ENCODE results near the gene ERMP1.
"Not testable (repeated sequence)": the region's sequence is repeated elsewhere in the genome, so short reads cannot be mapped to it uniquely, and the experiment has no call there.

ERMP1 gene

GRCh38 chr9:5832538-5833529 is at the start of gene ERMP1:
Gene ERMP1 (minus strand): TSS chr9:5833117. CDS start chr9:5833027, 90 bp downstream.
- DNase-seq (ENCODE audit: low read depth) = peak; percentile 86

GRCh38 chr9:5882244-5883012 is 49.5 kb upstream of the ERMP1 start:
- DNase-seq (ENCODE audit: low read depth) = not testable (repeated sequence)

DNA sequence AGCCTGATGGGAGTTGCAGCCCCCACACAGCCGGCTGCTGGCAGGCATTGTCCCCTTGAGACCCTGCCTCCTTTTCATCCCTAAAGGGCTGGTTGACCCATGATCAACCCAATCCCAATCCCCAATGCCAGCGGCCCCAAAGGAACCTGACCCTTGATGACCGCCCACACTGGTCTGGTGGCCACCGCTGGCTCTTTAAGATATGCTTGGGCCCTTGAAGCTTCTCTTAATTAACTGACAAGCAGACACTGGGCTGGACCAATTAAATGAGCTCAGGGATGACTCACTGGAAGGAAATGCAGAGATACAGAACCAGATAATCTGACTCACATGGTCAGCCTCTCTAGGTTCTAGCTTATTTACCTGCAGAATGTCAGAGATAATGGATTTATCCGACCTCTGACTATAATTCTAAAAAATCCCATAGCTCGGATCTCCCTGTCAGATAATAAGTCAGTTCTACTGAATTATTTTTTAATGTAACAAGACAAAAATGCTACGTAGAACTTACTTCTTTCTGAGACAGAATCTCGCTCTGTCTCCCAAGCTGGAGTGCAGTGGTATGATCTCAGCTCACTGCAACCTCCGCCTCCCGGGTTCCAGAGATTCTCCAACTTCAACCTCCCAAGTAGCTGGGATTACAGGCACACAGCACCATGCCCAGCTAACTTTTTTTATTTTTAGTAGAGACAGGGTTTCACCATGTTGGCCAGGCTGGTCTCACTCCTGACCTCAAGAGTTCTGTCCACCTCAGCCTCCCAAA is 46.7 kb upstream of the ERMP1 start:
- DNase-seq (ENCODE audit: low read depth) = no peak

- DNase-seq (ENCODE audit: low read depth) = no peak
These were observed 43.8 kb upstream of the ERMP1 start for GRCh38 chr9:5876711-5877110.

DNA sequence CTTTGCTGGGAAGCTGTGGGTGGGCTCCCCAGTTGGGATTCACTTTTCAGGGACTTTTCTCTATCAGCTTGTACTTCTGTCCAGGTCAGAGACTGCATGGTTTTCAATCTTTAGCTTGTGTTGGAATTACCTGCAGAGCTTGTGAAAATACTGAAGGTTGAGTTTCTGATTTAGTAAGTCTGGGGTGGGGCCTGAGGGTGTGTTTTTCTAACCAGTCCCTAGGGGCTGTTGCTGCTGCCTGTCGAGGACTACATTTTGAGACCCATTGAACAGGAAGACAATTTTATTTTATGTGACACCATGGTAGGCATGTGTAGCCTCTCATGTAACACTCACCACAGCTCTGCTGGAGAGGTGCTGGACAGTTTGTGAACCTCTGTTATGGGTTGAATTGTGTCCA is 43.1 kb upstream of the ERMP1 start:
- no peak for DNase-seq (ENCODE audit: low read depth)

DNA sequence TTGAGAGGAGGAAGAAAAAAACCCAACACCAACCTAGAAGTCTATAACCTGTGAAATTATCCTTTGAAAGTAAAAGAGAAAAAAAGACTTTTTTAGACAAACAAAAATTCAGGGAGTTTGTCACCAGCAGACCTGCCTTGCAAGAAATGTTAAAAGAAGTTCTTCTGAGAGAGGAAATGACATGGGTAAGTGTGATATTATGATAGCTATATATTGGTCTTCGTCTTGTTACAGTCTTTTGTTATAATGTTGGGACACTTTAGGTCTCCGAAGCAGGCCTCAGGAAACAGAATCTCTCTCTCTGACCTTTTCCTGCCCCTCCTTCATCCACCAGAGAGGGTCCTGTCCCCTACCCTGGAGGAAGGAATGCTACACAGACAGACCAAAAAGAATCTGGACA is 41.1 kb upstream of the ERMP1 start:
- no peak for DNase-seq (ENCODE audit: low read depth)

GRCh38 chr9:5873439-5873838 is 40.5 kb upstream of the ERMP1 start:
- no peak for DNase-seq (ENCODE audit: low read depth)

- no peak for DNase-seq (ENCODE audit: low read depth)
These were observed 39.6 kb upstream of the ERMP1 start for GRCh38 chr9:5872511-5872910.

GRCh38 chr9:5871785-5872184 is 38.9 kb upstream of the ERMP1 start:
- no peak for DNase-seq (ENCODE audit: low read depth)

GRCh38 chr9:5870691-5871090 is 37.8 kb upstream of the ERMP1 start:
- no peak for DNase-seq (ENCODE audit: low read depth)

GRCh38 chr9:5870020-5870339 is 37.1 kb upstream of the ERMP1 start:
- no peak for DNase-seq (ENCODE audit: low read depth)

DNA sequence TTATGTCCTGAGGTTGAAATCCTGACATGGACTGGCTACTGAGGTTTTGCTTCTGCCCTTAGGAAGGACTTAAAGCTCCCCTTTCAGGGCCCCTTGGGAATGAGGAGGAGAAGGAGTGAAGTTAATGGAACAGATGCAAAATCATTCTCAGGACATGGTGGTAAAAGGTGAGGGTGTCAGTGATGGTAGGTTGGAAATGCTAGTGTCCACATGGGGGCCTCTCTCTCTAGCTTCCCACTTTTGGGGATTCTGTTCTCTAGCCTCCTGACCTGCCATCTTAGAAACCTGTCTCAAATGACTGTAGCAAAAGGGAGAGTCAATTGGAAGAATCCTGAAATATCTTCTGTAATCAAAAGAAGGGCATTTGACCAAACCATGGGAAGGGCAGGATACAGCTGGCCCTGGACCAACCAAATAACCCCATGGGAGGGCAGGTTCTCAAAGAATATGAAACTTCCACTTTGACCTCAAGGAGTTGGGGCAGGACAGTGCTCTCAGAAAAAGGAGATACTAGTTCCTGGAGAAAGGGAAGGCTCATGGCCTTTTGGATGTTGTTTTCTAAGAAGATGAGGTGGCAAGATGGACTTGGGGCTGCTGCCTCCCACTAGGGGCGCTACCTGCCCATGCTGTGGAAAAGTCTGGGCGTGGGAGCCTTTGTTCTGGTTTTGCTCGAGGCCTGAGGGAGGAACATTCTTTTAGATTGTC is 36.5 kb upstream of the ERMP1 start:
- no peak for DNase-seq (ENCODE audit: low read depth)

GRCh38 chr9:5868235-5868634 is 35.3 kb upstream of the ERMP1 start:
- no peak for DNase-seq (ENCODE audit: low read depth)

GRCh38 chr9:5866685-5867084 is 33.8 kb upstream of the ERMP1 start:
- no peak for DNase-seq (ENCODE audit: low read depth)

DNA sequence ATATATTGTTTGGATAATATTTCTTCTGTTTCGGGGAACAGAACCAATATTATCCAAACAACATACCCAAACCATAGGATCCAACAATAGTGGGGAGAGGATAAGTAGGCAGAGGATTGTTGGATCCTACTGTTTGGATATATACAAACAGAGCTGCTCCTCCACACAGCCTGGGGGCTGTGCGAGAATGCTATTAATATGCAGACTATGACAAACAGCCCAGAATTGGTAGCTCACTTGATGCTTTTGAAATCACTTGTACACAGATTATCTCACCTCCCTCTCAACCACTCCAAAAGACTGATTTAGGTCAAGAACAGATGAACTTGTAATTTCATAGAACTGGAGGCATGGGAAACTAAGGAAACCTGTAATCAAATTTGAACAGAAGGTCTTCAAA is 33.4 kb upstream of the ERMP1 start:
- no peak for DNase-seq (ENCODE audit: low read depth)

GRCh38 chr9:5864446-5864845 is 31.5 kb upstream of the ERMP1 start:
- DNase-seq (ENCODE audit: low read depth) = no peak

DNA sequence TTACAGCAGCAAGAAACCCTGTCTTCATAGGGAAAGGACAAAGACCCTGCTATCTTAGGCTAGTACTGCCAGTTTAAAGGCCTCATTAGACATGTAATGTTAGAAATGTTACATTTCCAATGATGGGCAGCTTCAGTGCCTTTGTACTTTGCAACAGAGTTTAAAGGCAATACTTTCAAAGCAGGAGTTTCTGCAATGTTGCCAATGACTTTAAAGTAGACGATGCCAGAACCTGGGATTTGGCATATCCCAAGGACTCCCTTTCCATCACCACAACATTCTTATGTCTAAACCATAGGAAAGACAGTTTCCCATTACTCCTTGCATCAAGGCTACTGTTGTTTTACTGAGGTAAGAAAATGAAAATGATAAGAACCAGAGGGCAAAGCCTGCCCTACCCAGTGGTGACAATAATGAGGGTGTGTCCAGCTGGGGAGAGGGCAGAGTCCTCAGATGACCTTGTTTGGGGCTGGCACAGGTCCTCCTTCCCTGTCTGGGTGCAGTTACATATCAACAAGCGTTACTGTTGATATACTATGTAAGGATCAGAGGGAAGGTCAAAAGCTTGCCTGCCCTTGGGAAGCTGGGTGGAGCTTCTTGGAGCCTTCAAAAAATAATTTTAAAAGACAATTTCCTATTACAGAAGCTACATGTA is 30.3 kb upstream of the ERMP1 start:
- no peak for DNase-seq (ENCODE audit: low read depth)

- DNase-seq (ENCODE audit: low read depth) = no peak
These were observed 25.9 kb upstream of the ERMP1 start for GRCh38 chr9:5858833-5859232.

GRCh38 chr9:5857928-5858327 is 25.0 kb upstream of the ERMP1 start:
- no peak for DNase-seq (ENCODE audit: low read depth)

DNA sequence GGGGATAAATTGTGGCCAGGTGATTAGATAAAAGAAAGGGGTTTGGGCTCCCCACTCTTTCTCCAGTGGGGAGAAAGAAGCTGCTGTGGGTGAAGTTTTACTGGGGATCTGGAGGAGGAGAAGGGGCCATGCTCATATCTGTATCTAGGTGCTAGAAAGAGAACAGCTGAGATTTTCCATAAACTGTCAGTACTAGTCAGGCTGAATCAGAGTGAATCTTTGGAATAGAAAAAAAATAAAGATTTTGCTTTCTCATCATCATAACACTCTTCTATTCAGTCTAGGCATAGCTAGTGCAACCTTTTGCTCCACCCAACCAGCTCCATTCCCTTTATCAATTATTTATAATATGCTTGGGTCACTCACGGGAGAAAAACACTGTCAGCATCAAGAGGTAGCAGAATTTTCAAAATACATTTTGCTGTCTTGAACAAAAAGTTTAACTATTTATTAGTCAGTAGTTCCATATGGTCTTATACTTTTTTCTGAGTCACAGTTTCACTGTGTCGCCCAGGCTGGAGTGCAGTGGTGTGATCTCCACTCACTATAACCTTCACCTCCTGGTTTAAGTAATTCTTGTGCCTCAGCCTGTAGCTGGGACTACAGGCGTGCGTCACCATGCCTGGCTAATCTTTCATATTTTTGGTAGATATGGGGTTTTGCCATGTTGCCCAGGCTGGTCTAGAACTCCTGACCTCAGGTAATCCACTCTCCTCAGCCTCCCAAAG is 21.3 kb upstream of the ERMP1 start:
- DNase-seq (ENCODE audit: low read depth) = no peak

- no peak for DNase-seq (ENCODE audit: low read depth)
These were observed 20.7 kb upstream of the ERMP1 start for GRCh38 chr9:5853617-5854016.

All from stimulated activated CD8-positive, alpha-beta memory T cell treated with anti-CD3 and anti-CD28 coated beads, Interleukin-4, amount 100 ng/mL, for 24 hours (primary cell).